MM.1S (cell line): ENCODE data around the gene FCHO2.
A peak's percentile ranks its signal among the peaks of the same experiment; 100 is the strongest.

ENCODE experiments used
- CTCF ChIP-seq: fragments of 300-600 bp; sonication (generic); IDR thresholded peaks from 2 replicates; pipeline ENCODE4 v1.5.1; 2016; ENCODE audit warnings: antibody characterized with exemption, low read length, mixed read lengths
- EZH2 ChIP-seq: fragments of 300-600 bp; sonication (generic); optimal IDR thresholded peaks from 2 replicates; pipeline ENCODE3; 2017; ENCODE audit warnings: low read depth, mild to moderate bottlenecking, antibody characterized with exemption, low read length, mixed read lengths
- EZH2phosphoT487 ChIP-seq: fragments of 300-600 bp; sonication (generic); IDR thresholded peaks from 2 replicates; pipeline ENCODE4 v1.6.1; 2018; ENCODE audit warnings: antibody characterized with exemption, low read length

GRCh38 chr5:72920690-72921502 lies 34.9 kb upstream of the FCHO2 start:
- TF ChIP-seq CTCF (peak; percentile 28; the same call in 1 of the 2 replicates), EZH2 (no peak), EZH2phosphoT487 (no peak)
